Activated CD8-positive, alpha-beta memory T cell treated with anti-CD3 and anti-CD28 coated beads for 4 hours (primary cell): ENCODE measurements around the gene SDK1.

ENCODE experiments used
- DNase-seq, 2 donors: peaks; one replicate each; pipeline ENCODE4 v3.0.0-alpha.2; 2020; ENCODE audit warnings: low read depth in 2 of 2

SDK1 gene, protein sequence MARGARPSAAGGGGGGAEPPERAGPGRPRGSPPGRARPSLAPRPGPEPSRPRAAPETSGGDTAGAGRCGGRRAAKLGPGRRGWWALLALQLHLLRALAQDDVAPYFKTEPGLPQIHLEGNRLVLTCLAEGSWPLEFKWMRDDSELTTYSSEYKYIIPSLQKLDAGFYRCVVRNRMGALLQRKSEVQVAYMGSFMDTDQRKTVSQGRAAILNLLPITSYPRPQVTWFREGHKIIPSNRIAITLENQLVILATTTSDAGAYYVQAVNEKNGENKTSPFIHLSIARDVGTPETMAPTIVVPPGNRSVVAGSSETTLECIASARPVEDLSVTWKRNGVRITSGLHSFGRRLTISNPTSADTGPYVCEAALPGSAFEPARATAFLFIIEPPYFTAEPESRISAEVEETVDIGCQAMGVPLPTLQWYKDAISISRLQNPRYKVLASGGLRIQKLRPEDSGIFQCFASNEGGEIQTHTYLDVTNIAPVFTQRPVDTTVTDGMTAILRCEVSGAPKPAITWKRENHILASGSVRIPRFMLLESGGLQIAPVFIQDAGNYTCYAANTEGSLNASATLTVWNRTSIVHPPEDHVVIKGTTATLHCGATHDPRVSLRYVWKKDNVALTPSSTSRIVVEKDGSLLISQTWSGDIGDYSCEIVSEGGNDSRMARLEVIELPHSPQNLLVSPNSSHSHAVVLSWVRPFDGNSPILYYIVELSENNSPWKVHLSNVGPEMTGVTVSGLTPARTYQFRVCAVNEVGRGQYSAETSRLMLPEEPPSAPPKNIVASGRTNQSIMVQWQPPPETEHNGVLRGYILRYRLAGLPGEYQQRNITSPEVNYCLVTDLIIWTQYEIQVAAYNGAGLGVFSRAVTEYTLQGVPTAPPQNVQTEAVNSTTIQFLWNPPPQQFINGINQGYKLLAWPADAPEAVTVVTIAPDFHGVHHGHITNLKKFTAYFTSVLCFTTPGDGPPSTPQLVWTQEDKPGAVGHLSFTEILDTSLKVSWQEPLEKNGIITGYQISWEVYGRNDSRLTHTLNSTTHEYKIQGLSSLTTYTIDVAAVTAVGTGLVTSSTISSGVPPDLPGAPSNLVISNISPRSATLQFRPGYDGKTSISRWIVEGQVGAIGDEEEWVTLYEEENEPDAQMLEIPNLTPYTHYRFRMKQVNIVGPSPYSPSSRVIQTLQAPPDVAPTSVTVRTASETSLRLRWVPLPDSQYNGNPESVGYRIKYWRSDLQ (N-terminal part only)

DNA sequence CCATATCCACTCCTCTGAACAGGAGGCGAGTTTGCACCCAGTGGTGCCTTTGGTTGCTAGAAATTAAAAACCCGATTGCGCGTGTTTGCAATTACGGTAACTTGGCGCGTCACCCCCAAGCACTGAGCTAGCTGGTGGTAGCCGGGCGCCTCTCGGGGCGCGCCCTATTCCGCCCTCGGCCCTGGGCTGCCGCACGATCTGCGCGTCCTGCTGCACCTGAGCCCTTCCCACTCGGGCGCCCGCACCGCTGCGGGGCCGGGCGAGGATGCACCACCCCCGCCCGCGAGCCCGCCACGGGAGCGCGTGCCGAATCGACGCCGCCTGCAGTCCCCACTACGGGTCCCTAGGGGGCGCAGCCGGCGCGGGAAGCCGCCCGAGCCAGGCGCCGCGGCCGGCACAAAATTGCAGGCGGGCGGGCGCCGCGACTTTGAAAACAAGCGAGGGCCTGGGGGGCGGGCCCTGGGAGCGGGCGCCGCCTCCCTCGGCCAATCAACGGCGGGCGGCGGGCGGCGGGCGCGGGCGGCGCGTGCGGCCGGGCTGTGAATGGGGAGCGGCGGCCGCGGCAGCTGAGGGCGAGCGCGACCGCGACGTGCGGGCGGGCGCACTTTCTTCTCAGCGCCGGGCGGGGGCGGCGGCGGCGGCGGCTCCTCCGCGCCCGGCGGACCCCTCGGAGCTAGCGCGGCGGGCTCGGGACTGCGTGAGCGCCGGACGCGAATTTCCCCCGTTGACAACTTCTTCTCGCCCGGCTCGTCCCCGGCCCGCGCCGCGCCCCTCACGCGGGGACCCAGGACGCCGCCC lies at the start of gene SDK1:
SDK1 (plus strand) TSS at position 602 of the 798 bp plus-strand sequence. CDS start 335 bp downstream, outside the sequence.
- DNase-seq: peak; percentile 79 to 84

DNA sequence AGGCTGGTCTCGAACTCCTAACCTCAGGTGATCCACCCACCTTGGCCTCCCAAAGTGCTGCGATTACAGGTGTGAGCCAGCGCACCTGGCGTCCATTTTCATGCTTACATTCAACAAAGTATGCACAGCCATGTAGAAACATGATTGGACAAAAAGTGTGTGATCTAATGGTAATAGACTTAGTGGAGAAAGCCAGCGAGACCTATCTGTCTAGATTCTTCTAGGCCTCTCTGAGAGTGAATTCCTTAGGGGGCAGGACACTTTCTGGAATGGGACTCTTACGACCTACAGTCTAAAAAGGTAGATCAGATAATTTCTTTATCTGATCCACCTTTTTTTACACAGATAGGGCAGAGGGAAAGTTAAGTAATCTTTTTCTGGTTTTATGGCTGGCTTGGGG lies 46.3 kb upstream of the SDK1 start:
- DNase-seq: no peak

DNA sequence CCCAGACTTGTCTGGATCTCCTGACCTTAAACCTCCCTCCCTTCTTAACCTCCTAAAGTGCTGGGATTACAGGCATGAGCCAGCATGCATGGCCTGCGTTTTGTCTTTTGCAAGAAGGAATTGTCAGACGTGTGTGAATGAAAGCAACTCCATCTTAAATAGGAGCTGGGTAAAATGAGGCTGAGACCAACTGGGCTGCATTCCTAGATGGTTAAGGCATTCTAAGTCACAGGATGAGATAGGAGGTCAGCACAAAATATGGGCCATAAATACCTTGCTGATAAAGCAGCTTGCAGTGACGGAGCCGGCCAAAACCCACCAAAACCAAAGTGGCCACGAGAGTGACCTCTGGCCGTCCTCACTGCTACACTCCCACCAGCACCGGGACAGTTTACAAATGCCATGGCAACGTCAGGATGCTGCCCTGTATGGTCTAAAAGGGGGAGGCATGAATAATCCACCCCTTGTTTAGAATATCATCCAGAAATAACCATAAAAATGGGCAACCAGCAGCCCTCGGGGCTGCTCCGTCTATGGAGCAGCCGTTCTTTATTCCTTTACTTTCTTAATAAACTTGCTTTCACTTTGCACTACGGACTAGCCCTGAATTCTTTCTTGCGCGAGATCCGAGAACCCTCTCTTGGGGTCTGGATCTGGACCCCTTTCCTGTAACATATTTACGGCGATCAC lies 41.2 kb upstream of the SDK1 start:
- DNase-seq: no peak

DNA sequence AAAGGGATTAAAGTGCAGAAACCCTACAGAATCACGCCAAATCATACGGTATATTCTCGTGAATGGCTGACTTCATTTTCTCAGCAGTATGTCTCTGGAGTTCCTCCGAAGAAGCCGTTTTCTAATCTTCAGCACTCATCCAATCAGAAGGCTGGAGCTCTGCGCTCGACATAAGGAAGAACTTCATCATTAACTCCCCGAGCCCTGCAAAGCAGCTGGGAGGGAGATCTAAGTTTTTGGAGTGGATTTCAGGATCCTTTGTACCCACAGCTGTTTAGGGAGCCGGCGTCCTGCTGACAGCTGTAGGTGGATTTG lies 40.7 kb upstream of the SDK1 start:
- no peak for DNase-seq

DNA sequence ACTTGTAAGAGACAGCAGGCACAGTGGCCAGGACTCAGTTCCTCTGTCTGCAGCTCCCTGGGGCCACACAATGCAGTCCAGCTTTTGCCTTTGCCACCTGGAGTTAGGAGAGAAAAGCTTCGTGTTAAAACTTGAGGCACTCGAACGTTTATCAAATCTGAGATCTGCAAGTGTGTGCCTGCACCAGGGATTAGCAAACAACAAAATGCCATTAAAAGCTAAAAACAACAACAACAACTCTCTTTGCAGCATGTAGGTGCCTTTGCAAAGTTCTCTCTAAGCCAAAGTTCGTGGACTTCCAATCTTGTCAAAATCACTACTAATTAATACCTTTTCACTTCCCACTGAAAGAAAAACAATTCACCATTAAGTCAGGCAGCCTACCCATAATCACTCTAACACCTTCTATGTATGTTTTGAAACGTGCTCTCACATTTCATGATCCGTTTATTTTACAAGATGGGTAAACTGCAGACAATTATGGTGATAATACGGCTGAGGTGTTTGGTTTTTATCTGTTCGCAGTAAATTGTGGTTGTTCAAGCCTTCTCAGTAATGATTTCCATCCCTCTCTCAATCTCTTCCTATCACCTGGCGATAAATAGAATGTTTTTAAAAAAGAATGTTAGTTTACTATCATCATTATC lies 36.2 kb upstream of the SDK1 start:
- DNase-seq: no peak

DNA sequence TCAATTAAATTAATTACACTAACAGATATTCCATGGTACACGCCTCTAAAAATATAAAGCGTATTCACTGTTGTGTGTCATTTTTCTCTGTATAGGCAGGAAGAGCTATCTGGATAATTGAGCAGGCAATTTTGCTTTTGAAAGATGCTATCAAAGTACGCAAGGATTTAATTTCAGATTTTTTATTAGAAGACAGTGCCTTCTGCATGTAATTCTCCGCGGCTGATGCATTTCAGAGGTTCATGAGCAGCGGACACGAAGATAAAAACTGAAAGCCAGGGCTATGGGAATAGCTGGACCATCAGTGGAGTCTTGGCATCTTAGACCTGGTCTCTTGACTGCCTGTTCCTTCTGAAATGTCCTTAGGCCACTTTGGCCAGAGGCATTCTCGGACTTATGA lies 35.7 kb upstream of the SDK1 start:
- no peak for DNase-seq

DNA sequence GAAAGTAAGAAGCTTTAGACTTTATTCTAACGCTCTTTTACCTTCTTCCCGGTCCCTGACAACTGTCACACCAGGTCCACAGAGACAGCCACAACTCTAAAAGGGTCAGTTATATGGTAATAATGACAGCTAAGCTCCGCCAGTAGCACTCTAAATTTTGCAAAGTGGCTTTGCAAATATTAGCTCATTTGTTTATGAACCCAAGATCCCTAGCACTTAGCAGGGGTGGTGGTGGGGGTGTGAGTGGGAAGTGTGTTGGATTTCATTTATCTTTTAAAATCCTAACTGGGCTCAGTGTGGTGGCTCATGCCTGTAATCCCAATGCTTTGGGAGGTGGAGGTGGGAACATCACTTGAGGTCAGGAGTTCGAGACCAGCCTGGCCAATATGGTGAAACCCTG lies 34.8 kb upstream of the SDK1 start:
- DNase-seq: no peak

DNA sequence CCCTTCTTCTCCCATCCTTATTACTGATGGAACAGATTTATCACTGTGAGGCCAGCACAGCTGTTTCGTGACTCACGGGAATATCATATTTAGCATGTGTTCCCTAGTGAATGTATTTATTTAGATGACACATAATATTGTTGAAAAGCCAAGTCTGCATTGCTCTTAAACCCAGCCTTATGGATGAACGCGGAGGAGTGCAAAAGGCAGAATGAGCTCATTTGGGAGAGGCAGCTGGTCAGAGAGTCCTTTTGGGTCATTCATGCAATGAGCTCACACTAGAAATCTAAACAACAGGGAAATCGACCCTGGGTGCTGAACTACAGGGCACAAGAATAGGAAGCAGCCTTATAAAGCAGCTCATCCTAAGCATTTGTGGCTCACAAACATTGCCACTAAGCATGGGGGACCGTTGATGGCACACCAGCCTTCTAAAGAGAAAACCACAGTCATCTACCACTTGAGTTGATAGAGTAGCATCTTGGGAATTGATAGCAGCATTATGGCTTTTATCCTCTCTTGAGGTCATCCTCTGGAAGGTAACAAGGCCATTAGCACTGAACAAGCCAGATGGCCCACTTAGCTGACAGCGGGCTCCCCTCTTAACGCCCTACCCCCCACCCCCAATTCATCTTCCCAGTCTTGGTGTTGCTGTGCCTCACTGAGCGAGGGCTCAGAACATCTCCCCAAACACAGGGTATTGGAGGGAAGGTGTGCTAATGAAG lies 32.9 kb upstream of the SDK1 start:
- DNase-seq: no peak

DNA sequence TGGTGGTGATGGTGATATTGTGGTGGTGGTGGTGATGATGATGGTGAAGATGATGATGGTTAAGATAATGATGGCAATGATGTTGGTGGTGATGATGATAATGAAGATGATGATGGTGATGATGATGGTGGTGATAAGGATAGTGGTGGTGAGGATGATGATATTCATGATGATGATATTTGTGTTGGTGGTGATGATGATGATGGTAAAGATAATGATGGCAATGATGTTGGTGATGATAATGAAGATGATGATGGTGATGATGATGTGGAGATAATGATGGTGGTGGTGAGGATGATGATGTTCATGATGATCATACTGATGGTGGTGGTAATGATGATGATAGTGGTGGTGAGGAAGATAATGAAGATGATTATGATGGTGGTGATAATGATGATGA lies 30.7 kb upstream of the SDK1 start:
- DNase-seq: no peak

DNA sequence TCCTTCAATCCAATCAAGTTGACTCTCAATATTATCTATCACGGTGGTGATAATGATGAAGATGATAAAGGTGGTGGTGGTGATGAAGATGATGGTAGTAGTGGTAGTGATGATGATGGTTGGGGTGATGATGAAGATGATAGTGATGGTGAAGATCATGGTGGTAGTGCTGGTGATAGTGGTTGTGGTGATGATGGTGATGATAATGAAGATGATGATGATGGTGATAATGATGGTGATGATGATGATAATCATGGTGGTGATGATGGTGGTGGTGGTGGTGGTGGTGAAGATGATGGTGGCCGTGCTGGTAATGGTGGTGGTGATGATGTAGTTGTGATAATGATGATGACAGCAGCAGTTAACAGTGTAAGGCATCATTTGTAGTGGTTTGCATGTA lies 29.8 kb upstream of the SDK1 start:
- DNase-seq: no peak

DNA sequence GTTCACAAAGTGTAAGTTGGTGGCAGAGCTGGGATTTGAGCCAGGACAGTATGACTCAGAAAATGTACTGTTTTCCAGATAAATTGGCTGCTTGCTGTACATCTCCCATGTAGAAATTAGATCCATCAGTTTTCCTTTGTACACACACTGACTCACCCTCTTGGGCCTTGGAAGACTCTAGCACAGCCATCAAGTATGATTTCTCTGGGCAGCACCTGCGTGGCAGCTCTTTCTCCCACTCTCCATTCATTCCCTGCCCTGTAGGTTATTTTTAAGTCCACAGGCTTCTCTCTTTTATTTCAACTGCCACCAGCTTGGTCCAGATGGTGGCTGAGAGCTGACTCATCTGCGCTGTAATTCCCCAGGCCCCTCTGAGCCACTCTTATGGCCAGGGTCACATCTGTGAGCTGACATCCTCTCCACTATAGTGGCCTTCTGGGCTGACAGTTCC lies 28.3 kb upstream of the SDK1 start:
- no peak for DNase-seq

DNA sequence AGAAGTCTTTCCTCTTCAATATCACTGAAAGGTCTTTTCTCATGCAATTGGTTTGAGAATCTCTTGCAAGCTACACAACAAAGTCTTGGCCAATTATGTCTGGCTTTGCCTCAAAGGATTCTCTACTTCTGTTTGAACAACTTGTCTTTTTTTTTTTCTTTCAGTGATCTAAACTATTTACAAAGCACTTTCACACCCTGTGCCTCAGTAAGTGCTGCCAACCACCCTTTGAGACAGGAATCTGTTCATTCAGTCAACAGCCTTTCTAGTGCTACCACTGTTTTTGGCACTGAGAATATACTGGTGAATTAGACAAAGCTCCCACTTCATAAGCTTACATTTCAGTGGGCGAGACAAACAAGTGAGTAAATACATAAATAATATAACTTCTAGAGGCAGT lies 26.9 kb upstream of the SDK1 start:
- DNase-seq: no peak

DNA sequence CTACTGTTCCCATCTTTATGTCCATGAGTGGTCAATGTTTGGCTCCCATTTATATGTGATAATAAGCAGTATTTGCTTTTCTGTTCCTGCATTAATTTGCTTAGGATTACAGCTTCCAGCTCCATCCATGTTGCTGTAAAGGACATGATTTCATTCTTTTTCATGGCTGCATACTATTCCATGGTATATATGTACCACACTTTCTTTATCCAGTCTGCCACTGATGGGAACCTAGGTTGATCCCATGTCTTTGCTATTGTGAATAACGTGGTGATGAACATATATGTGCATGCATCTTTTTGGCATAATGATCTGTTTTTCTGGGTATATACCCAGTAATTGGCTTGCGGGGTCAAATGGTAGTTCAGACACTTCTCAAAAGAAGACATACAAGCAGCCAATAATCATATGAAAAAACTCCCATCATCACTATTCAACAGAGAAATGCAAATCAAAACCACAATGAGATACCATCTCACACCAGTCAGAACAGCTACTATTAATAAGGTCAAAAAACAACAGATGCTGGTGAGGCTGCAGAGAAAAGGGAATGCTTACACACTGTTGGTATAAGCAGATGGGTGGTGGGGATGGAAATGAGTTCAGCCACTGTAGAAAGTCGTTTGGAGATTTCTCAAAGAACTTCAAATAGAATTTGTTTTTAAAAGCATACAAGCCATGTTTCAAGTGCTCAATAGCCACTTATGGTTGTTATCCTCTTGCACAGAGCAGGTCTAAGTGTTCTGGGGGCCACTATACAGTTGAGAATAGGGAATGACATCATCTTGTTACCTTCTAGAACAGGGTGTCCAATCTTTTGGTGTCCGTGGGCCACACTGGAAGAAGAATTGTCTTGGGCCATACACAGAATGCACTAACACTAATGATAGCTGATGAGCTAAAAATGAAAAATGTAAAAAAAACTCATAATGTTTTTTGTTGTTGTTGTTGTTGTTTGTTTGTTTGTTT lies 23.2 kb upstream of the SDK1 start:
- DNase-seq: no peak

DNA sequence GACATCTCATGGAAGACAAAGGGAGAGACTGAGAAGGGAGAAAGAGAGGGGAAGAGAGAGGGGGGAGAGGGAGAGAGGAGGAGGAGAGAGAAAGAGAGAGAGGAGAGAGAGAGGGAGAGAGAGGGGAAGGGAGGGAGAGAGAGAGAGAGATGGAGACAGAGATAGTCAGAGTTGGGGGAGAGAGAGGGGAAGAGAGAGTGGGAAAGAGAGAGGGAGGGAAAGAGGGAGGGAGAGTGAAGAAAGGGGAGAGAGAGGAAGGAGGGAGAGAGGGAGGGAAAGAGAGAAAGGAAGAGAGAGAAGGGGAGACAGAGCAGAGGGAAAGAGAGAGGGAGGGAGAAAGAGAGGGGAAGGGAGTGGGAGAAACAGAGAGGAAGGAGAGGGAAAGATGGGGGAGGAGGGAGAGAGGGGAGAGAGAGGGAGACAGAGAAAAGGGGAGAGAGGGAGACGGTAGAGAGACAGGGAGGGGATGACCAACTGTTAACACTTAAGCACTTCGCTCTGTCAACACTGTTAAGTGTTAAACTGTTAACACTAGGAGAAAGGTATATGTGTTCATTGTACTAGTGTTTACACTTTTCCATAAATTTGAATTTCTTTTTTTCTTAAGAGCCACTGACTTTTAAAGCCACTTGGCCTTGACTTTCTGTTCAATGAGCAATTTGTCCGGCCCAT lies 21.8 kb upstream of the SDK1 start:
- no peak for DNase-seq

DNA sequence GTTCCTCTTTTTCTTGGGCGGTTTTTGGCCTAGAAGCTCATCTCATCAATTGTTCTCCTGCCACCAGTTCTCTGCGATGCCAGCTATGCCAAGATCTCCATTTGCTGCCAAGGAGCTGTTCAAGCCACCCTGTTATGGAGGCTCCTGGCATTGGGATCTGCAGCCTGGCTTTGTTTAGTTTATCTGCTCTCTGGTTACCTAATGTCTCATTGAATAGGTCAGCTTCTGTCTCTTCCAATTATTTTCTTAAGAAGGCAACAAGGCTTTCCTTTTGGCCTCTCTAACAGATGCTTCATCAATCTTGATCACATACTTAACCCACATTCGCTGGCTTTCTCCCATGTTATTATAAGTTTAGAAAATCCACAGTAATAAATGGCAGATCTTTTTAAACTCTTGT lies 20.6 kb upstream of the SDK1 start:
- DNase-seq: no peak

DNA sequence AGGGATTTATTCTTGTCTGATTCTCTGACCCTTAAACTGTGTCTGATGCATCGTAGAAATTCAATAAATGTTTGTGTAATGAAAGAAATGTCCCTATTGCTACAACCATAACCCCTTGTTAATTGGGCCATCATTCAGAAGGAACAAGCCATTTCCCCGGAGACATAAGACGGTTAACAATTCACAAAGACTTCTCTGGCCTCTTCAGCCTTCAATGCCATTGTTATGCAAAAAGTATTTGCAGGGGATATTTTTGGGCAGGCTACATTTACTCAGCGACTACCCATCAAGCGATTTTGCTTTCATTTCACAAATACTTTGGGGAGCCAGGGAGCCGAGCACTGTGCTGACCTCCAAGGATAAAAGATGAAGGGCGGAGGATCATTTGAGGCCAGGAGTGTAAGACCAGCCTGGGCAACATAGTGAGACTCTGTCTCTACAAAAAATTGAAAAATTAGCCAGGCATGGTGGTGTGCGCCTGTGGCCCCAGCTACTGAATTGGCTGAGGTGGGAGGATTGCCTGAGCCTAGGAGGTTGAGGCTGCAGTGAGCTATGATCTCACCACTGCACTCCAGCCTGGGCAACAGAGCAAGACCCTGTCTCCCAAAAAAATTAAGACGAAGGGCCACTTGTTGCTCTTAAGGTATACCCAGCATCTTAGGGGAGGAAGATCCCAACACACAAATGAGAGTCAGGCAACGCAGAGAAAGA lies 20.0 kb upstream of the SDK1 start:
- no peak for DNase-seq

DNA sequence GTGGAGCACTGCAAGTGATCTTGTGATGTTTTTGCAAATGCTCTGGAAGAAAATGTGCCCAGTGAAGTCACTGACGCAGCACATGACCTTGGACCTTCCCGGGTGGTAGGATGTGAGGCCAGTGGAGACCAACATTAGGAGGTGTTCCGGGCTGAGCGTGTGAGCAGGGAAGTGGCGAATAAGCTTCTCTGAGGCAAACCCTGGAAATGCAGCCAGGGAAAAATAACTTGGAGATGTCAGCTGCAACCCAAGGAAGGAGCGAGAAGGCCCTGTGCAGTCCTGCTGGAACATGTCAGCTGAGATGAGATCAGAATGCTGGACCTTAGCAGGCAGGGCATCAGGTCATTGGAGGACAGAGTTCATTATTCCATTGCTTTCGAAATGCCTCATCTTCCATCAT lies 18.6 kb upstream of the SDK1 start:
- DNase-seq: no peak
